ENCODE measurements around the gene ACKR1.

Gene ACKR1

DNA sequence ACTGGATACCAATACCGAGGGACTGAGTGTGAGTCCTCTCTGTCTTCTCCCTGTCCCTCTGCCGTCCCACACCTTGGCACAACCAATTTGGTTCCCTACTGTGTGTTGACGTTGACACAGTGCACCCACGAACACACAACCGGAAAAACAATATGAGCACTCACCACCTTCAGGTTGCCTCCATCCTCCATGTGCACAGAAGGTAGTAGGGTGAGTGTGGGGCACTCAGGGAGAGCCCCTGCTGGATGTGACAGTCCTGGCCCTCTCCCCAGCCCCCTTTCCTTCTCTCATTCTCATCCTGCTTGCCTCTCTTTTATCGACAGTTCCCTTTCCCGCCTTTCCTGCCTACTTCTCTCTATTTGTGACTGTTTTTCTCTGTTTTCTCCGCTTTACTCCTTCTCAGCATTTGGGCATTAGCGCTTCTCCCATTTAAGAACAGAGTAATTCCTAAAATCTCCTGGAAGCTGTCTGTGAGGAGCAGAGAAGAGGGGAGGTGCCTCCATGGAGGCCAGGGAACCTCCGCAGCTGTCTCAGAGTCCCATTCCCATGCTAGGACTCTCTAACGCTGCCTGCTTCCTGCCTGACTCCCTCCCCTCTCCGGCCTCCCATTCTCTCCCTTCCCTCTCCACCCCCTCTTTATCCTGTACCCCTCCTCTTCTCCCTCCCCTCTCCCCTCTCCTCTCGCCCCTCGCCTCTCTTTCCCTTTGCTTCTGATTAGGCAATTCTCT lies 16.9 kb upstream of the ACKR1 start:
- no peak for DNase-seq

GRCh38 chr1:159188375-159188788 lies 16.3 kb upstream of the ACKR1 start:
- peak in 1 of 2 experiments; percentile 29 for DNase-seq

DNA sequence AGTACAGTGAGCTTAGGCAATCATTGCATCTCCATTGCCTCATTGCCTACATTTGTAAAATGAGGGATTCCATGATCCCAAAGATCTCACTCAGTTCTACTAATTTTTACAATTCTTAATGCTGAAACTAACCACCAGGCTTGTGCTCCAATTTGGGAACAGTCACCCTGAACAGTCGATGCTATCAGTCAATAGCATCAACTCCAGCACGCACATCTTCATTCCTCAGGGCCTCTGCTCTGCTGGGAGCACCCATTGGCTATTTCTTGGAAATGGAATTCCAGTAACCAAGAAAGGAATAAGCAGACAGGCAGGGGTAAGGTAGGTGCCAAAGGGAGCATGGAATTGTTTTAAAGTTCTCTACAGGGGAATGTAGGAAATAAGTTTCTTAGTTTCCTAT lies 14.2 kb upstream of the ACKR1 start:
- DNase-seq: no peak

DNA sequence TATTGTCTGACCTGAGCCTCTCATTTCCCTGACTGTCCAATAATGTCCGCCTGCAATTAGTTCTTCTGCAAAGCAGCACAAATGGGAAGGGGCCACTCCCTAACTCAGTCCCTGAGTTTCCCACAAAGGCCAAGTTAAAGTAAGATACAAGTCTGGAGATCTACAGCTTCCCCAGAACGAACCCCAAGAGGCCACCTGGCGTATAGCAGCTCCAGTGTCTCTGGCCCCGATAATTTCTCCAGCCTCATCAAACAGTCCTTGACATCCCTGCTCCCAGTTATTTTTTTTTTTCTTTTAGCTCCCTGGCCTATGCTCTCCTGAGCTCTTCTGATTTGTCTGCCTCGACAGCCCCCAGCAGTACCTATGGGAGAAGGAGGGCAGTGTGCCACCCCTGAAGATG lies 8.1 kb upstream of the ACKR1 start:
- no peak for DNase-seq

DNA sequence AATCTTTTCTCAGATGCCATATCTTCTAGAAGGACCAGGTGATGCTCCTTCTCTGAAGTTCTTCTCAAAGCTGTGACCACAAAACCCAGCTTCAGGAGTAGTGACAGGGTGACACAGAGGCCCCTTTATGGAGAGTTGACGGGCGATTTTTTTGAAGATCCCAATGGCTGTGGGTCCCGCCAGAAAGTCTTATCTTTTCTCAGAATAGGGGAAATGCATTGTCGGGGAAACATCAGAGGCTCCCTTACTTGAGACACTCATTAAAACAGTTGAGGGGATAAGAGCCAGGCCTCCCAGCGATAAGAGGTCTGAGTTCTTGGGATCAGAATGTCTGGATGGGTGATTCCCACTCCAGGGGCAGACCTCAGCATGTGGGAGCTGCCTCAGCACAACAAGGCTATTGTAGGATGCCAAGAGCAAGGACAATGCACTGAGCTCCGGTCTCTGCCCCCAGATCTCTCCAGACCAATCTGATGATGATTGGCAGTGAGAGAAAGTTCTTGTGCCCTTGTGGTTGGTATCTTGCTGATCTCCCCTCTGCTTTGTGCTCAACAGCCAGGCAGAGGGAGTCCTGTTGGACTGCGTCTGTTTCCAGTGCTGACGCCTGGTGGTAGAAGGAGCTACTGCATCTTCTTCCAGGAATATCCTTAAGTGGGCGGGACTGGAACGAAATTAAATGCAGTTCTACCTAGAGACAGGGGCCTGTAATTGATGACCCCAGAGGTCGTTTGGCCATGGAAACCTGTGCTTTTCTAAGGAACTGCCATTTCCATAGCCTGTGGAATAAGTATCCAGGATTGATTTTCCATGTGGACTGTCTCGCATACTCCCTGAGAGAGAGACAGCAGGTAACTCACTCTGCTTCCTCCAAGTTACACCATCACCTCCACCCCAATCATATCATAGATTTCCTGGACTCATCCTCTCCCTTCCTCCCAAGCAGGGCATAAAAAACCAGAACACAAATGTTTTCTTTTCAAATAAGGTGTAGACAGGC lies 6.8 kb upstream of the ACKR1 start:
- peak; percentile 14 to 32 for DNase-seq

DNA sequence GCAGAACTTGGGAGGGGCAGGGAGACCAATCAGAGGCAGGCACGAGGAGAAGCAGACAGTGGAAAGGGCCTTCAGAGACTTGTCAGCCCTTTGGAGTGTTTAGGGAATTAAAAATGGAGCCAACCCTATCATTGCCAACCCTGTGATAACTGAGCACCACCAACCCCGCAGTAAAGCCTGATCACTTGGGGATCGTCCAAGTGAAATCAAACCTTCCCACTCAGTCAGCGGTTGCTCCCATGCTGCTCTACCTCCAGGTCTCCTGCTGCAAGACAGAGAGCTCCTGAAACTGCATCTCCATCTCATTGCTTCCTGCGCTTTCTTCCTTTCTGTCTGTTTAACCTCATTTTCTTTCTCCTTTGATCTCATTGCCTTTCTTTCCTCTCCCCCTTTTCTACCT lies 4.8 kb upstream of the ACKR1 start:
- DNase-seq: no peak

DNA sequence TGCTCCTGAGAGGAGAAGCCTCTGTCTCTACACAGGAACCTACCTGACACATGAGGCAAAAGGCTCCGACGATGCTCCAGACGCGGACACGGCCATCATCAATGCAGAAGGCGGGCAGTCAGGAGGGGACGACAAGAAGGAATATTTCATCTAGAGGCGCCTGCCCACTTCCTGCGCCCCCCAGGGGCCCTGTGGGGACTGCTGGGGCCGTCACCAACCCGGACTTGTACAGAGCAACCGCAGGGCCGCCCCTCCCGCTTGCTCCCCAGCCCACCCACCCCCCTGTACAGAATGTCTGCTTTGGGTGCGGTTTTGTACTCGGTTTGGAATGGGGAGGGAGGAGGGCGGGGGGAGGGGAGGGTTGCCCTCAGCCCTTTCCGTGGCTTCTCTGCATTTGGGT lies 3.9 kb upstream of the ACKR1 start:
- DNase-seq: no peak

GRCh38 chr1:159201642-159202041 lies 3.0 kb upstream of the ACKR1 start:
- no peak for DNase-seq

- DNase-seq: no peak
Observed at GRCh38 chr1:159203610-159204009, 1.1 kb upstream of the ACKR1 start.

DNA sequence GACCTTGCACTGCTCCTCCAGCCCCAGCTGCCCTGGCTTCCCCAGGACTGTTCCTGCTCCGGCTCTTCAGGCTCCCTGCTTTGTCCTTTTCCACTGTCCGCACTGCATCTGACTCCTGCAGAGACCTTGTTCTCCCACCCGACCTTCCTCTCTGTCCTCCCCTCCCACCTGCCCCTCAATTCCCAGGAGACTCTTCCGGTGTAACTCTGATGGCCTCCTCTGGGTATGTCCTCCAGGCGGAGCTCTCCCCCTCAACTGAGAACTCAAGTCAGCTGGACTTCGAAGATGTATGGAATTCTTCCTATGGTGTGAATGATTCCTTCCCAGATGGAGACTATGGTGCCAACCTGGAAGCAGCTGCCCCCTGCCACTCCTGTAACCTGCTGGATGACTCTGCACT lies 550 bp downstream of the ACKR1 start:
- DNase-seq: no peak

DNA sequence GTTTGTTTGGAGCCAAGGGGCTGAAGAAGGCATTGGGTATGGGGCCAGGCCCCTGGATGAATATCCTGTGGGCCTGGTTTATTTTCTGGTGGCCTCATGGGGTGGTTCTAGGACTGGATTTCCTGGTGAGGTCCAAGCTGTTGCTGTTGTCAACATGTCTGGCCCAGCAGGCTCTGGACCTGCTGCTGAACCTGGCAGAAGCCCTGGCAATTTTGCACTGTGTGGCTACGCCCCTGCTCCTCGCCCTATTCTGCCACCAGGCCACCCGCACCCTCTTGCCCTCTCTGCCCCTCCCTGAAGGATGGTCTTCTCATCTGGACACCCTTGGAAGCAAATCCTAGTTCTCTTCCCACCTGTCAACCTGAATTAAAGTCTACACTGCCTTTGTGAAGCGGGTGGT lies 1.4 kb downstream of the ACKR1 start:
- no peak for DNase-seq

DNA sequence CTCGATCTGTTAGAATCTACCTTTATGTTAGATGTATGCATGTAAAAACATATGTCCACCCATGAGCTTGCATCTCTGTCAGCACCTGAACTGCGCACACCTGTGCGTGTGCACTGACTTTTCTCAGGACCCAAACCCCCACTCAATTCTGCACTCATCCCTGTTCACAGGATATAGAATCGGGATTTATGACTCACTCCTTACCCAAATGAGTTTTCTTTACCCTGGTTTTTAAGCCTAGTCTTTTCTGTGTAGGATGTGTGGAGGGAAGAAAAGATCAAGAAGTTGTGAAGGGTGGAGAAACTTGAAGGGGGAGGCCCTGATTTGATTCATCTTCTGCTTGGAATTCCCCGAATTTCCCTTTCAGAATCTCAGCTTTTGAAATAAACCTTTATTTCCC lies 2.4 kb downstream of the ACKR1 start:
- DNase-seq: no peak

DNA sequence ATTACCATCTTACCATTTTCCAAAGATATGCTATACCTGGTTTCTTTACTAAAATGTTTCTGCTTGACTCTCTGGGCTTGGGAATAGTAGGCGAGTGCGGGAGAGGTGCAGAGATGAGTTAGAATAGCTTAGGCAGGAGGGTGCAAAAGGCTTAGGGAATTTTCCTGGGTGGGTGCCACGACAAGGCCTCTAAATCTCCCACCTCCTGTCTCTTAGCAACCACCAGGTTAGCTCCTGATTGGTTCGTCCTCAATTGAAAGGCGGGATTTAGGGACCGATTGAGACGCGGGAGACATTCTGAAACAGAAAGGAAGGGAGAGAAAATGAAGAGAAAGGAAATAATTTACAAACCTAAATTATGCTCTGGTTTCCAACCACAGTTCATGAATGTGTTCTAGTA lies 3.1 kb downstream of the ACKR1 start:
- DNase-seq: peak; percentile 67 to 86

DNA sequence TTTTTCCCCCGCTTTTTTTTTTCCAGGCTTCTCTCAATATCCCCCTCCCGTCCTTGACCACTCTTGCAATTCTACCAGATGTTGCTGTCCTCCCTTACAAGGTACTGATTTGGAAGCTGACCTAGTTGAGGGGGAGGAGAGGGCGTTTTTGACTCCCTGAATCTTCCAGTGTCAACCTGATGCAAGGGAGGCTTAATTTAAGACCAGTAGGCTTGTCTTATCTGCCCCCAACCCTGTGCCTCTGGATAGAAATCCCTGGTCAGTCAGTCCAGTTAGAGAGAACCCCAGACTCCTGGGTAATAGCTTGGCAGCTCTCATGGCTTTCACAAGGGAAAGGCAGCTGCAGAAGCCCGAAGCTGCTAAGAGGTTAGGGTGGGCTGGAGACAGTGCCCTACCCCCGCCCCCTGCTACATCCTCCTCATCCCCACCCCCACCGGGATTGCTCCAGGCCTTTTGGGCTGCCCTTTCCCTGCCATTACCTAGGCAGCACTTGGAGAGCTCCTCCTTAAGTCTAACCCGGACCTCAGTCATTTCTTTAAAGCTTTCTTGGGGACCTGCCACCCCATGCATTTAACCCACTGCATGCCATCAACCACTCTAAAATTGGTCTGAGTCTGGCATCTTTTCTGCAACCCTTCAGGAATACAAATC lies 3.6 kb downstream of the ACKR1 start:
- DNase-seq: no peak

DNA sequence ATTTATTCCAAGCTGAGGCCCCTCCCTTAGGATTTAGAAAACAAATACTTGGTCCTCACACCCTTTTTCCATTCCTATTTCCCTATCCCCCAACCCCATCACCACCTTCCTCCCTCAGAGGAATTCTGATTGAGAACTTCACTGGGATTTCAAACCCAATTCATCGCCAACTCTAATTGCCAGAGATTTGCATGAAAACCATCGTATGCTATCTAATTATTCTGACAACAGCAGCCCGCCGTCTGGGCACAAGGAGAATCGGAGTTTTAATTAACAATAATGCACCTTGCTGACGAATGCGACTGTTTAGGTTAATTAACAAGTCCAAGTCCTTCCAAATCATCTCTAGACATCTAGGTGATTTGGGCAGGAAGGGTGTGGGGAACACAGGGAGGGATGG lies 4.4 kb downstream of the ACKR1 start:
- DNase-seq: no peak

- peak in 1 of 2 experiments; percentile 35 for DNase-seq
Observed at GRCh38 chr1:159211331-159212136, 6.9 kb downstream of the ACKR1 start.

GRCh38 chr1:159212596-159212995 lies 7.9 kb downstream of the ACKR1 start:
- DNase-seq: no peak

DNA sequence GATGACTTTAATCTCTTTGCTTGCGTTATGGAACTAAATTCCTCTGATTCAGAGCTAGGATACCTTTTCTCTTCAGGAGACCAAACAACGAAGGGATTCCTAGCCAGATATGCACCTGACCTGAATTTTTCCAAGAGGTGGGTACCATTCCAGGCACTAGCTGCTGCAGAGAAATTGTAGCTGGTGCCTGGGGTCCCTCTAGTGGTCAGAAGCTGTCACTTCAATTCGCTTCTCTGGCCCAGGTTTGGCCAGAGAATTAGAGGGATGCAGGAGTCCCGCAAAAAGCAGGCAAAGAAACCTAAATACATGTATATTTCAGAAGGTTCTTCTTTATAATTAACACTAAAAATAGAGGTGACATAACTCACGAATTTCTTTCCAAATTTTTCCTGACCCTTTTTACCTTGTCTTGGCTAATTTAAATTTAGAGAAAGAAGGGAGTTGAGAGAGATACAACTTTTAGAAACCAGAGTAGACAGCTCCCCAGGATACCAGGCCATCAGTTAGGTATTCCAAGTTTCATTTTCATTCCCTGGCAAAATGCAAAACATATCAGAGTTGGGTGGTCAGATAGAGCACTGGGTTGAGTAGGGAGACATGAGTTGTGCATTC lies 9.6 kb downstream of the ACKR1 start:
- peak in 1 of 2 experiments; percentile 56 for DNase-seq

DNA sequence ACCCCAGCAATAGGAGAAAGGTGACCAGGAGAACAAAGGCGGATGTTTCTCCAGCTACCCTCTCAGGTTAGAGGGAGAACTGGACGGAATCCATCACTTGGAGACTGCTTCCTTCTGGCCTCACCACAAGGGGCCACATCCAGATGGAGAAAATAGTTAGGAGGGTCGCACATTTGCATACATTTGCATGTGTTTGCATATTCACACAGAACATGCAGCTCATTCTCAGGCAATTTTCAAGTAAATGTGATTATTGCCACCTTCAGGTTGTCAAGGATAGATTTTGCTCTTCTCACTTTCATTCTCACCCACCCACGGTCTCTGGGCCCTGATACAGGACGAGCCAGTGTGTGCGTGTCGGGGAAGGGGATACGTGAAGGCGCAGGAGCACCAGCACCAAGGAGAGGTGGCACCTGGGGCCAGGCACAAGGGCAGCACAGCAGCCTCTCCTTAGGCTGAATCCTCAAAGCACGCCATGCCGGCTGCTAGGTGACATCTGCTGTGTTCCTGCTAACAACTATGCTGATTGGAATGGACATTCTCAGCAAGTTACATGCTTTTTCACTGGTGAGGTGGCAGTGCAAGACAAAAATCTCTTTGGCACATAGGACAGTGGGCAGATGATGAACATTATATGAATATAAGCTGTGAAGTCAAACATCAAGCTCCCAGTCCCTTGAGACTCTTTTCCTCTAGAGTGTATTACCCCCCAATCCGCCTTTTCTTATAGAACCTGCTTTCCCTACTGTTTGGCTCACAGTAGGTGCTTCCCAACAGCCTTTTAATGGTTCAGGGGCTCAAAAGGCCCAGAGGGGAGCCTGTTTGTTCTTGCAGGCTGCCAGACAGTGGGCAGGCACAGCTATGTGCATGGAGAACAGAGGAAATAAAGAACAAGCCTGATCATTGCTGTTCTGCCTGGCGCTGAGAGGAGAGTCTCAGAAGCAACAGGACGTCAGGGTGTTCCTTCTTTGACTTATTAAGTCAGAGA lies 14.3 kb downstream of the ACKR1 start:
- DNase-seq: no peak

DNA sequence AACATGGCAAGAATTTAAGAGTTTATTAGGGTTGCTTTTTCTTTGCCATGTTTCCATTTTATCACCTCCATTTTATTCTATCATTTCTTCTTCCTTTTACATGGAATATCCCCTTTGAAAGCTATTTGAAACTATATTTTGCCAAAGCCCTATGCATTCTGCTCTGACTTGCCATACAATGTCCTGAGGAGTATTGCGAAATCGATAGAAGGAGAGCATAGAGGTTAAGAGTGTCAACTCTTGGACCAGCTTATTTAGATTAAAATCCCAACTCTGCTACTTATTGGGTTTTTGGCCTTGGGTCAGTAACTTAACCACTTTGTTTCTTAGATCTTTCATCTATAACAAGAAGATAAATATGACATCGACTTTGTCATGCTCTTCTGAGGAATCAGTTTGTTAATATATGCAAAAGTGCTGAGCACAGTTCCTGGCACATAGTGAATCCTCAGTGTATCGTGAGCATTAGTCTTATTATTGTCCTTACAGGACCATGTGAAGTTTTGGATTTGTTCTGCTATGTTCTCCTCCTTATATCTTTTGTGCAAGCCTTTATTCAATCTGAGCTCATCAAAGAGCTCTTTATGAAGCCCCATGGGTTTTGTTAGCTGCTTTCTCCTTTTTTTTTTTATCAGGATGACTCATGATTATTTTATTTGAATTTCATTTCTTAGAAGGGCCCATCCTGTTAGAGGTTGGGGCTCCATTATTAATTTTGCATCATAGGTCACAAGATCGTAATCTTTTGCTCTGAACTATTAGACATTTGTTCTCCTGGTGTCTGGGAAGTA lies 17.6 kb downstream of the ACKR1 start:
- no peak for DNase-seq

Data from cerebellar nuclear complex (tissue), 1 donor.